K562 (cell line): ENCODE data around the gene BRMS1. TPM values are rescaled to one million over a fixed set of nuclear protein-coding genes. Genes with fewer than 3 reads are reported as not detected.

Experiments
- ELF1 ChIP-seq: fragments of 200-800 bp; sonication (Bioruptor generic); IDR thresholded peaks from 2 replicates; pipeline ENCODE4 v1.6.1; 2016; ENCODE audit warnings: missing genetic modification characterization, missing compliant biosample characterization
- EP400 ChIP-seq: fragments of 450-650 bp; IDR thresholded peaks from 2 replicates; pipeline ENCODE4 v1.6.1; 2017; ENCODE audit warnings: antibody characterized with exemption, mild to moderate bottlenecking, moderate library complexity
- KAT7 ChIP-seq: sonication (generic); formaldehyde crosslinking; IDR thresholded peaks from 2 replicates; pipeline ENCODE4 v1.8.0; 2022; ENCODE audit warnings: missing genetic modification reagents, mild to moderate bottlenecking, borderline replicate concordance
- MYC ChIP-seq, 2 experiments: fragments of 250-450 bp in 1 of 2; sonication (Bioruptor Pico) in 1 of 2; IDR thresholded peaks; 2 replicates each; pipeline versions ENCODE4 v1.5.1 to v1.6.1; 2012 to 2021; ENCODE audit warnings: low read depth in 2 of 2, borderline replicate concordance in 1 of 2, improper control_type of control experiment in 1 of 2, low read length in 1 of 2, mild to moderate bottlenecking in 1 of 2, moderate library complexity in 1 of 2
- NEUROD1 ChIP-seq: fragments of 150-350 bp; IDR thresholded peaks from 2 replicates; pipeline ENCODE4 v1.6.1; 2014; ENCODE audit warnings: borderline replicate concordance, low read length, low read depth; ENCODE audit not compliant: partially characterized antibody
- PTRF ChIP-seq: fragments of 450-650 bp; IDR thresholded peaks from 2 replicates; pipeline ENCODE4 v1.6.1; 2016; ENCODE audit warnings: mild to moderate bottlenecking, missing genetic modification characterization, missing compliant biosample characterization
- RBM34 ChIP-seq: fragments of 200-400 bp; formaldehyde crosslinking; IDR thresholded peaks from 2 replicates; pipeline ENCODE4 v1.6.1; 2018; ENCODE audit warnings: low read length, borderline replicate concordance; ENCODE audit not compliant: insufficient read depth
- YY1 ChIP-seq, 3 experiments: IDR thresholded peaks; 2 replicates each; pipeline ENCODE4 v1.6.1; 2011; ENCODE audit warnings: low read length in 2 of 3, mild to moderate bottlenecking in 2 of 3, moderate library complexity in 2 of 3, borderline replicate concordance in 1 of 3, control low read depth in 1 of 3, low read depth in 1 of 3; ENCODE audit not compliant: insufficient read depth in 3 of 3, insufficient replicate concordance in 2 of 3, control insufficient read depth in 1 of 3, insufficient read length in 1 of 3; ENCODE audit errors: extremely low read depth in 1 of 3
- ZNF263 ChIP-seq: sonication (generic); formaldehyde crosslinking; IDR thresholded peaks from 2 replicates; pipeline ENCODE4 v1.8.0; 2022; ENCODE audit warnings: mild to moderate bottlenecking, missing genetic modification reagents, borderline replicate concordance
- ZNF699 ChIP-seq: fragments of 250-450 bp; sonication (Bioruptor Pico); IDR thresholded peaks from 2 replicates; pipeline ENCODE4 v1.8.0; 2021; ENCODE audit warnings: mild to moderate bottlenecking, moderate library complexity; ENCODE audit not compliant: insufficient replicate concordance
- polyA plus RNA-seq, 8 experiments: library from polyadenylated mRNA; depleted of rRNA in 4 of 8; stranded (reverse) in 5 of 8; unstranded in 3 of 8; fragments of >200 nt; fragmentation: Nextera tagmentation in 2 of 8; fragmentation: Illumina TruSeq in 1 of 8; extraction: Ambion mirVana in 2 of 8; extraction: Trizol in 1 of 8; gene quantifications; 2 replicates each; pipeline versions ENCODE4 v1.2.1 to v1.2.3, GENCODE V29; 2011 to 2014; ENCODE audit warnings: inconsistent platforms in 1 of 8, missing spikeins in 1 of 8
- total RNA-seq, 7 experiments: library from RNA; depleted of rRNA in 6 of 7; stranded (reverse); fragments of >200 nt in 6 of 7; fragmentation: Illumina TruSeq in 2 of 7; extraction: Trizol in 2 of 7; gene quantifications; 2 replicates each; pipeline versions ENCODE4 v1.2.1 to v1.2.3, GENCODE V29; 2011 to 2021; ENCODE audit warnings: low replicate concordance in 1 of 7
- TF ChIP-seq, protein P1 (sequence below): sonication (generic); formaldehyde crosslinking; IDR thresholded peaks from 2 replicates; pipeline ENCODE4 v1.8.0; 2022; ENCODE audit warnings: mild to moderate bottlenecking, missing genetic modification reagents
- TF ChIP-seq, protein P2 (sequence below): IDR thresholded peaks from 2 replicates; pipeline ENCODE4 v1.6.1; 2011; ENCODE audit warnings: borderline replicate concordance, low read depth, mild to moderate bottlenecking, moderate library complexity, low read length; ENCODE audit not compliant: insufficient read depth, poor library complexity, severe bottlenecking
- TF ChIP-seq, protein P3 (sequence below): fragments of 450-650 bp; formaldehyde crosslinking; IDR thresholded peaks from 2 replicates; pipeline ENCODE4 v1.4.0; 2020; ENCODE audit warnings: mild to moderate bottlenecking, moderate library complexity
- TF ChIP-seq, protein P4 (sequence below): sonication (generic); formaldehyde crosslinking; IDR thresholded peaks from 2 replicates; pipeline ENCODE4 v1.8.0; 2022; ENCODE audit warnings: mild to moderate bottlenecking, missing genetic modification reagents

Gene BRMS1
- total and polyA plus RNA-seq, 9 of the 15 experiments (the other 6 are each of a cell fraction or from before 2014, with no cell fraction given), result 2.2 to 78.8 (median 33.4) TPM

DNA sequence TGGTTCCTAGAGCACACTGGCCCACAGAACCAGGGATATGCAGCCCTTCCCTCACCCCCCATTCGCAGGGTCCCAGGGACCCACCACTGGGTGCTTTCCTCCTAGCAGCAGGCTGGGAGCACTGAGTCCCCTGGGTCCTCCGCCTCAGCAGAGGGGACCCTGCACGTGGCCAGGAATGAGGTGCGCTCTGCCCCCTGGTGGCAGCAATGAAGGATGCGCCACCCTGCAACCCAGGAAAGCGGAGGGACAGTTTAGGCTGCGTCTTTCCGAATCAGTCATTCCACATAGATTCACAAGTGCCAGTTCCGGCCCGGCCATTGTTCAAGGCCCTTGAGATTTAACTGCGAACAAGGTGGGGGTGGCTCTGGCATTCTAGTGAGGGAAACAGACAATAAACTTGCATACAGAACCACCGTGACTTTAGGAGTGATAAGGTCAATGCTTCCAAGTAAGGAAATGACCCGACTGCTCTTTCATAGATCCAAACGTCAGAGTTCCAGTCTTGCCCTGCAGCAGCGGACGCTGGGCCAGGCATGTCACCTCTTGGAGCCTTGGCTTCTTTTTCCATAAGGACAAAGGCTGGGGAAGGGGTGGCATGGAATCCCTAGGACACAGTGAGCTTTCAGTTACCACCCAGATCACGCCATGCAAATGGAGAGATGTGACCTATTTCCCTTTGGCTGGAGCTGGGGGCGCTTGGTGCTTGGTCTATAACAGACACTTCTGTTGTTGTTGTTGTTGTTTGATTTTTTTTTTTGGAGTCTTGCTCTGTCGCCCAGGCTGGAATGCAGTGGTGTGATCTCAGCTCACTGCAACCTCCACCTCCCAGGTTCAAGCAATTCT, 16.4 kb downstream of the BRMS1 start (continued):
- TF ChIP-seq, protein P1, sequence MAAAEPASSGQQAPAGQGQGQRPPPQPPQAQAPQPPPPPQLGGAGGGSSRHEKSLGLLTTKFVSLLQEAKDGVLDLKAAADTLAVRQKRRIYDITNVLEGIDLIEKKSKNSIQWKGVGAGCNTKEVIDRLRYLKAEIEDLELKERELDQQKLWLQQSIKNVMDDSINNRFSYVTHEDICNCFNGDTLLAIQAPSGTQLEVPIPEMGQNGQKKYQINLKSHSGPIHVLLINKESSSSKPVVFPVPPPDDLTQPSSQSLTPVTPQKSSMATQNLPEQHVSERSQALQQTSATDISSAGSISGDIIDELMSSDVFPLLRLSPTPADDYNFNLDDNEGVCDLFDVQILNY, result peak; percentile 67; the same call in 1 of the 2 replicates
- TF ChIP-seq MYC (IDR thresholded peaks at IDR 0.05; ENCODE audit: low read depth, low read length) (peak; percentile 99), MYC (CRISPR knock-in tag; IDR thresholded peaks at IDR 0.05; ENCODE audit: borderline replicate concordance, low read depth) (peak; percentile 67; the same call in 1 of the 2 replicates), RBM34 (no peak), EP400 (peak; percentile 90), ZNF699 (CRISPR knock-in tag) (no peak), YY1 (IDR thresholded peaks at IDR 0.05; ENCODE audit: borderline replicate concordance in 1 of 3, control insufficient read depth in 1 of 3, extremely low read depth in 1 of 3, insufficient read depth in 3 of 3, insufficient read length in 1 of 3, insufficient replicate concordance in 2 of 3, low read depth in 1 of 3, low read length in 2 of 3) (peak in 2 of 3 experiments; percentile 40 to 76), PTRF (tag) (no peak), ZNF263 (peak; percentile 89), NEUROD1 (peak; percentile 34), KAT7 (CRISPR knock-in tag) (peak; percentile 48; the same call in 1 of the 2 replicates), ELF1 (tag) (peak; percentile 52)
- TF ChIP-seq, protein P2, sequence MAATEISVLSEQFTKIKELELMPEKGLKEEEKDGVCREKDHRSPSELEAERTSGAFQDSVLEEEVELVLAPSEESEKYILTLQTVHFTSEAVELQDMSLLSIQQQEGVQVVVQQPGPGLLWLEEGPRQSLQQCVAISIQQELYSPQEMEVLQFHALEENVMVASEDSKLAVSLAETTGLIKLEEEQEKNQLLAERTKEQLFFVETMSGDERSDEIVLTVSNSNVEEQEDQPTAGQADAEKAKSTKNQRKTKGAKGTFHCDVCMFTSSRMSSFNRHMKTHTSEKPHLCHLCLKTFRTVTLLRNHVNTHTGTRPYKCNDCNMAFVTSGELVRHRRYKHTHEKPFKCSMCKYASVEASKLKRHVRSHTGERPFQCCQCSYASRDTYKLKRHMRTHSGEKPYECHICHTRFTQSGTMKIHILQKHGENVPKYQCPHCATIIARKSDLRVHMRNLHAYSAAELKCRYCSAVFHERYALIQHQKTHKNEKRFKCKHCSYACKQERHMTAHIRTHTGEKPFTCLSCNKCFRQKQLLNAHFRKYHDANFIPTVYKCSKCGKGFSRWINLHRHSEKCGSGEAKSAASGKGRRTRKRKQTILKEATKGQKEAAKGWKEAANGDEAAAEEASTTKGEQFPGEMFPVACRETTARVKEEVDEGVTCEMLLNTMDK, result peak; percentile 73
- TF ChIP-seq, protein P3, sequence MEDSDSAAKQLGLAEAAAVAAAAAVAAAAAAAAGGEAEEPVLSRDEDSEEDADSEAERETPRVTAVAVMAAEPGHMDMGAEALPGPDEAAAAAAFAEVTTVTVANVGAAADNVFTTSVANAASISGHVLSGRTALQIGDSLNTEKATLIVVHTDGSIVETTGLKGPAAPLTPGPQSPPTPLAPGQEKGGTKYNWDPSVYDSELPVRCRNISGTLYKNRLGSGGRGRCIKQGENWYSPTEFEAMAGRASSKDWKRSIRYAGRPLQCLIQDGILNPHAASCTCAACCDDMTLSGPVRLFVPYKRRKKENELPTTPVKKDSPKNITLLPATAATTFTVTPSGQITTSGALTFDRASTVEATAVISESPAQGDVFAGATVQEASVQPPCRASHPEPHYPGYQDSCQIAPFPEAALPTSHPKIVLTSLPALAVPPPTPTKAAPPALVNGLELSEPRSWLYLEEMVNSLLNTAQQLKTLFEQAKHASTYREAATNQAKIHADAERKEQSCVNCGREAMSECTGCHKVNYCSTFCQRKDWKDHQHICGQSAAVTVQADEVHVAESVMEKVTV (CRISPR knock-in tag), result peak; percentile 86
- TF ChIP-seq, protein P4, sequence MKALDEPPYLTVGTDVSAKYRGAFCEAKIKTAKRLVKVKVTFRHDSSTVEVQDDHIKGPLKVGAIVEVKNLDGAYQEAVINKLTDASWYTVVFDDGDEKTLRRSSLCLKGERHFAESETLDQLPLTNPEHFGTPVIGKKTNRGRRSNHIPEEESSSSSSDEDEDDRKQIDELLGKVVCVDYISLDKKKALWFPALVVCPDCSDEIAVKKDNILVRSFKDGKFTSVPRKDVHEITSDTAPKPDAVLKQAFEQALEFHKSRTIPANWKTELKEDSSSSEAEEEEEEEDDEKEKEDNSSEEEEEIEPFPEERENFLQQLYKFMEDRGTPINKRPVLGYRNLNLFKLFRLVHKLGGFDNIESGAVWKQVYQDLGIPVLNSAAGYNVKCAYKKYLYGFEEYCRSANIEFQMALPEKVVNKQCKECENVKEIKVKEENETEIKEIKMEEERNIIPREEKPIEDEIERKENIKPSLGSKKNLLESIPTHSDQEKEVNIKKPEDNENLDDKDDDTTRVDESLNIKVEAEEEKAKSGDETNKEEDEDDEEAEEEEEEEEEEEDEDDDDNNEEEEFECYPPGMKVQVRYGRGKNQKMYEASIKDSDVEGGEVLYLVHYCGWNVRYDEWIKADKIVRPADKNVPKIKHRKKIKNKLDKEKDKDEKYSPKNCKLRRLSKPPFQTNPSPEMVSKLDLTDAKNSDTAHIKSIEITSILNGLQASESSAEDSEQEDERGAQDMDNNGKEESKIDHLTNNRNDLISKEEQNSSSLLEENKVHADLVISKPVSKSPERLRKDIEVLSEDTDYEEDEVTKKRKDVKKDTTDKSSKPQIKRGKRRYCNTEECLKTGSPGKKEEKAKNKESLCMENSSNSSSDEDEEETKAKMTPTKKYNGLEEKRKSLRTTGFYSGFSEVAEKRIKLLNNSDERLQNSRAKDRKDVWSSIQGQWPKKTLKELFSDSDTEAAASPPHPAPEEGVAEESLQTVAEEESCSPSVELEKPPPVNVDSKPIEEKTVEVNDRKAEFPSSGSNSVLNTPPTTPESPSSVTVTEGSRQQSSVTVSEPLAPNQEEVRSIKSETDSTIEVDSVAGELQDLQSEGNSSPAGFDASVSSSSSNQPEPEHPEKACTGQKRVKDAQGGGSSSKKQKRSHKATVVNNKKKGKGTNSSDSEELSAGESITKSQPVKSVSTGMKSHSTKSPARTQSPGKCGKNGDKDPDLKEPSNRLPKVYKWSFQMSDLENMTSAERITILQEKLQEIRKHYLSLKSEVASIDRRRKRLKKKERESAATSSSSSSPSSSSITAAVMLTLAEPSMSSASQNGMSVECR, result peak; percentile 77; the same call in 1 of the 2 replicates
